SU-DHL-6 (cell line): ENCODE results near the gene RAPSN.

Source experiments
- CTCF ChIP-seq: fragments of 200-600 bp; sonication (generic); IDR thresholded peaks from one replicate; pipeline ENCODE4 v1.5.1; 2017; ENCODE audit warnings: antibody characterized with exemption, mild to moderate bottlenecking, low read length, moderate library complexity; ENCODE audit not compliant: insufficient read depth, poor library complexity, severe bottlenecking
- EZH2phosphoT487 ChIP-seq: fragments of 200-600 bp; sonication (generic), shearing (Covaris generic); conservative IDR thresholded peaks from 2 replicates; pipeline ENCODE4 v1.6.1; 2018; ENCODE audit warnings: mild to moderate bottlenecking, antibody characterized with exemption, low read length, moderate library complexity, mixed read lengths

- TF ChIP-seq CTCF (no peak), EZH2phosphoT487 (no peak)
These were observed 6.4 kb downstream of the RAPSN start for GRCh38 chr11:47442514-47442913.
